AG04449 (cell line): Measurements from ENCODE around the gene OSBPL3.

Experiments used
- CTCF ChIA-PET: fragments of 350-600 bp; formaldehyde crosslinking; extraction: SDS; loops from one replicate; lab custom pipeline; 2021; ENCODE audit warnings: antibody characterized with exemption; lab: Yijun Ruan, JAX
- POLR2A ChIA-PET: fragments of 400-600, 350-600 bp; formaldehyde crosslinking; extraction: SDS; loops from one replicate; lab custom pipeline; 2020; ENCODE audit warnings: antibody characterized with exemption, inconsistent platforms; lab: Yijun Ruan, JAX
- DNase-seq: peaks from one replicate; pipeline ENCODE4 v3.0.0-alpha.2; 2010; ENCODE audit warnings: low read depth, low spot score
- H3K4me3 ChIP-seq: 2 replicates; pipeline ENCODE4 v1.5.1; 2011; ENCODE audit warnings: low read depth, mild to moderate bottlenecking, control low read depth, low read length
- TF ChIP-seq, protein P1 (sequence below): IDR thresholded peaks from one replicate; pipeline ENCODE4 v1.5.1; 2011; ENCODE audit warnings: mild to moderate bottlenecking, moderate library complexity, low read length, control low read depth, inconsistent platforms; ENCODE audit not compliant: insufficient read depth; ENCODE audit errors: missing control alignments

The OSBPL3 gene

DNA sequence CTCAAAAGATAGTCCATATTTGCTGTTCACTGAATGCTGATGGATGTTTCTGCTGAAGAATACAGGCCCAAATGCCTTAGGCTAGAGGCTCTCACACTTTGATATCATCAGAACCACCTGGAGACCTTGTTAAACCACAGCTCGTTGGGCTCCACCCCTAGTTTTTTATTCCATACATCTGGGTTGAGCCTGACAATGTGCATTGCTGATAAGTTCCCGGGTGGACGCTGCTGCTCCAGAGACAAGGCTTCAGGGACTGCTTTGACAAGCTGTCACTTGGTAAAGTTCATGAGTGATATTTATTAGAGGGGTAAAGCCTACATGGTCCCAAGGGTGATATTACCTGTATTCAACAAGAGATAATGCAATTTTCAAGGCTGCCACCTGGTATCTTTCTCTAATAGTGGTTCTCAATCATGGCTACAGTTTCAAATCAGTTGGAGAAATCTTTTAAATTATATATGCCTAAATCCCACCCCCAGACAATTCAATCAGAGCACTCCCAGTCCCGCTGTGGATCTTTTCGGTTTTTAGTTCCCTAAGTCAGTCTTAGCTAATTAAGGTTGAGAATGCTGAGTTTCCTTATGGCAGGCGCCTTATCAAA lies 115.7 kb downstream of the OSBPL3 start:
- no peak overlapping the region for H3K4me3 ChIP-seq
- TF ChIP-seq, protein P1, sequence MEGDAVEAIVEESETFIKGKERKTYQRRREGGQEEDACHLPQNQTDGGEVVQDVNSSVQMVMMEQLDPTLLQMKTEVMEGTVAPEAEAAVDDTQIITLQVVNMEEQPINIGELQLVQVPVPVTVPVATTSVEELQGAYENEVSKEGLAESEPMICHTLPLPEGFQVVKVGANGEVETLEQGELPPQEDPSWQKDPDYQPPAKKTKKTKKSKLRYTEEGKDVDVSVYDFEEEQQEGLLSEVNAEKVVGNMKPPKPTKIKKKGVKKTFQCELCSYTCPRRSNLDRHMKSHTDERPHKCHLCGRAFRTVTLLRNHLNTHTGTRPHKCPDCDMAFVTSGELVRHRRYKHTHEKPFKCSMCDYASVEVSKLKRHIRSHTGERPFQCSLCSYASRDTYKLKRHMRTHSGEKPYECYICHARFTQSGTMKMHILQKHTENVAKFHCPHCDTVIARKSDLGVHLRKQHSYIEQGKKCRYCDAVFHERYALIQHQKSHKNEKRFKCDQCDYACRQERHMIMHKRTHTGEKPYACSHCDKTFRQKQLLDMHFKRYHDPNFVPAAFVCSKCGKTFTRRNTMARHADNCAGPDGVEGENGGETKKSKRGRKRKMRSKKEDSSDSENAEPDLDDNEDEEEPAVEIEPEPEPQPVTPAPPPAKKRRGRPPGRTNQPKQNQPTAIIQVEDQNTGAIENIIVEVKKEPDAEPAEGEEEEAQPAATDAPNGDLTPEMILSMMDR = no peak
- POLR2A ChIA-PET = no interaction called here
- no peak for DNase-seq
- CTCF ChIA-PET = interaction anchor here (1.5 to 1.6 kb wide), 2 partner anchors 12 to 114 kb away, joined by 3 to 4 read pairs; no protein-coding TSS in a partner anchor

DNA sequence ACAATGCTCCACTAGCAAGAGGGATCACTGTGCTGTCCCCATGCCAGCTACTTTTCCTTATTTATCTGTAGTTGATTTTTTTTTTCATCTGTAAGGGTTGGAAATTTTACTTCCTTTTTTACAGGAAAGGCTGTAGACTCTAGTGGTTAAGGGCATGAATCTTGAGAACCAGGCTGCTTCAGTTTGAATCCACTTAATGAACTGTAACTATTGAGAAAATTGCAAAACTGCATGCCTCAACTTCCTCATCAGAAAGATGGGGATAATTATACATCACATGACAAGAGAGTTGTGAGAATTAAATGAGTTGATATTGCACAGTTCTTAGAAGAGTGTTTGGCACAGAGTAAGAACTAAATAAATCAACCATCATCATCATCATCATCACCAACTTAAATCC lies 116.4 kb downstream of the OSBPL3 start:
- TF ChIP-seq, protein P1 = no peak
- no peak for DNase-seq
- ChIA-PET POLR2A (no interaction called here), CTCF (interaction anchor here (1.1 kb wide), 1 partner anchor 127 kb away, joined by 3 read pairs; no protein-coding TSS in a partner anchor)
- no peak overlapping the region for H3K4me3 ChIP-seq

DNA sequence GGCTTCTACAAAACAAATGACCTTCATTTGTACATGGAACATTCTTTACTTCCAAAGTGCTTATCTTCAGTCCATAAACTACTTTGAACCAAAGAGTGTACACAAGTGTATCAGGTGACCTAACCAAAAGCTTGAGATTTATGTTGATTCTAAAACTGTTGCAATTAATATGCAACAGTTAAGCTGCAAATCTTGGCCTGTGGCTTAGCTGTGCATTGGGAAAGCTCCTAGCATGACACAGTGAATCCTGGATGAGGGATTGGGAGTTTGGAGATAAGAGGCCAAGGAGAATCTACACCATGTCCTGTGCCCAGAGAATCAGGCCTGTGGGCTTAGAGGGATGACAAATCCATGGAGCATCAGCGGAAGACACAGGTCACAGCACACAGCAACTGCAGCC lies 117.5 kb downstream of the OSBPL3 start:
- TF ChIP-seq, protein P1 = no peak
- CTCF ChIA-PET = interaction anchor here (0.7 to 1.4 kb wide), 5 partner anchors 26 to 981 kb away, joined by 3 to 4 read pairs (median 3); no protein-coding TSS in a partner anchor
- no peak overlapping the region for H3K4me3 ChIP-seq
- POLR2A ChIA-PET = no interaction called here
- DNase-seq = no peak

DNA sequence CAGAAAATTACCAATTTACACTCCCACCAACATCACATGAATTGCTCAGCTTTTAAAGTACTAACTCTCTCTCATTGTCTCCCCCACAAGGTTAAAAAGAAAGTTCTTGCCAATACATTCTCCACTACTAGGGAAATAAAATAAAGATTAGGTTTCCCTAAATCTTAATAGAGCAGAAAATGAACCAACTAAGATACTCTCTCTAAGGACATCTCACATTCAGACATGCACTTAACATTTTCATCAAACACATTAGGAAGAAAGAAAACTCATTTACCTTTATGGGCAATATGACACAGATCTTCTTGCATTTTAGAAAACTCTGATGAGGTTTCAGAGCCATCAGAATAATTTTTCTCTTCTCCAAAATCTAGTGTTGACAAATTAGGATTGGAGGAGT lies 118.6 kb downstream of the OSBPL3 start:
- H3K4me3 ChIP-seq = no peak overlapping the region
- no peak for DNase-seq
- ChIA-PET POLR2A (no interaction called here), CTCF (no interaction called here)
- TF ChIP-seq, protein P1 = no peak

DNA sequence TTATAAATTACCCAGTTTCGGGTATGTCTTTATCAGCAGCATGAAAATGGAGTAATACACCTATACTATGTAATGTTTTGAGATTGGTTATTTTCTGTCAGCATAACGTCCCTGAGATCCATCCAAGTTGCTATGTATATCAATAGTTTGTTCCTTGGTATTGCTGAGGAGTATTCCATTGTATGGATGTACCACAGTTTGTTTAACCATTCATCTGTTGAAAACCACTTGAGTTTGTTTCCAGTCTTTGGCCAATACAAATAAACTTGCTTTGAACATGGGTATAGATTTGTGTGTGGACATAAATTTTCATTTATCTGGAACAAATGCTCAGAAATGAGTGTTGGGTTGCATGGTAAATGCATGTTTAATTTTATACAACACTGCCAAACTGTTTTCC lies 119.4 kb downstream of the OSBPL3 start:
- TF ChIP-seq, protein P1 = no peak
- CTCF ChIA-PET = no interaction called here

DNA sequence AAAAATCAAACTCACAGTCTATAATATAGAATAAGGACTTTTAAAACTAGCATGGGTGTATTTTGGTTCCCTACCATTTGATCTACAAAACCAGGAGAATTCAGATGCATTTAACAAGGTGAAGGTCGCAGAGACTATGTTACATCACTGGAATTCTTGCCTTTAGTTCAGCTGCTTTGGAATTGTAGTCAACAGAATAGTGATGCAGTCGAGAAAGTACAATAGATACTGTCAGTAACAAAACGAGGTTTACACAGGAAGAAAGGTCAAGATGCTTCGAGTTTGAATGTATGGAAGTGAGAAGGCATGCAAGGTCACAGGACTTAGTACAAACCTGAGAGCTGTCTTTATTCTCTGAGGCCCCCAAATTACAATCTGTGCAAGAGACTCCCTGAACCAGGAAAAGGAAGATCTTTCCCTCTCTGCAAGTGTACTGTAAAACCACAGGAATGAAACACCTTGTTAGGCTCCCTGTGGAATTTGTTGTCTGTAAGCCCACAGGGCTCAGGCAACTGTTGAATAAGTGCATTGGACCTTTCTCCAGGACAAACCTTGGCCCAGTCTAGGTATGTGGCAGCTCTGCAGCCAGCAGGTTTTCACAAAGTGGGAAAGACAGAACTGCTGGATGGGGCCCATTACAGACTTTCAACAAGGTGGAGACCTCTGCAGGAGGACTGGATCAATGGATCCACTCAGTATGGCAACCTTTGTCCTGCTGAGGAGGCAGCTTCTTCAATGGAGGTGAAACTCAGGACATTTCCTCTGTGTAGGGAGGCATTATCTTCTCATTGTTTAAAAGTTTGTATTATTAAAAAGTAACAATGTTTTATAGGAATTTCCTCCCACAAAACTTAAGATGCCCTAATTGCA lies 121.6 kb downstream of the OSBPL3 start:
- TF ChIP-seq, protein P1 = no peak
- DNase-seq = no peak
- ChIA-PET CTCF (interaction anchor here (0.9 to 2.0 kb wide), 5 partner anchors 38 to 240 kb away, joined by 3 to 5 read pairs (median 4); no protein-coding TSS in a partner anchor), POLR2A (no interaction called here)
- no peak overlapping the region for H3K4me3 ChIP-seq

More for the DNA sequence above, 119.4 kb downstream of the OSBPL3 start:
- H3K4me3 ChIP-seq = no peak overlapping the region
- DNase-seq = no peak
- POLR2A ChIA-PET = no interaction called here
